Measurements from ENCODE around the gene ADIPOQ.
"Not testable (repeated sequence)": the region's sequence is repeated elsewhere in the genome, so short reads cannot be mapped to it uniquely, and the experiment has no call there.

The ADIPOQ gene

GRCh38 chr3:186870421-186871201 lies 28.1 kb downstream of the ADIPOQ start:
- no peak for DNase-seq (ENCODE audit: low read depth in 2 of 2)

- no peak for DNase-seq (ENCODE audit: low read depth in 2 of 2)
Observed at GRCh38 chr3:186871403-186871924, 29.0 kb downstream of the ADIPOQ start.

- not testable (repeated sequence) for DNase-seq (ENCODE audit: low read depth in 2 of 2)
Observed at GRCh38 chr3:186873796-186874195, 31.3 kb downstream of the ADIPOQ start.

GRCh38 chr3:186874216-186874615 lies 31.7 kb downstream of the ADIPOQ start:
- DNase-seq (ENCODE audit: low read depth in 2 of 2): not testable (repeated sequence)

GRCh38 chr3:186874841-186875240 lies 32.3 kb downstream of the ADIPOQ start:
- not testable (repeated sequence) for DNase-seq (ENCODE audit: low read depth in 2 of 2)

GRCh38 chr3:186875708-186876107 lies 33.2 kb downstream of the ADIPOQ start:
- DNase-seq (ENCODE audit: low read depth in 2 of 2): no peak

- DNase-seq (ENCODE audit: low read depth in 2 of 2): no peak
Observed at GRCh38 chr3:186879781-186880180, 37.3 kb downstream of the ADIPOQ start.

GRCh38 chr3:186880406-186880805 lies 37.9 kb downstream of the ADIPOQ start:
- no peak for DNase-seq (ENCODE audit: low read depth in 2 of 2)

GRCh38 chr3:186882150-186882524 lies 39.6 kb downstream of the ADIPOQ start:
- no peak for DNase-seq (ENCODE audit: low read depth in 2 of 2)

GRCh38 chr3:186882881-186883685 lies 40.6 kb downstream of the ADIPOQ start:
- DNase-seq (ENCODE audit: low read depth in 2 of 2): peak; percentile 30 to 55

GRCh38 chr3:186883686-186884058 lies 41.2 kb downstream of the ADIPOQ start:
- DNase-seq (ENCODE audit: low read depth in 2 of 2): no peak

- DNase-seq (ENCODE audit: low read depth in 2 of 2): not testable (repeated sequence)
Observed at GRCh38 chr3:186884868-186885267, 42.4 kb downstream of the ADIPOQ start.

GRCh38 chr3:186886202-186886981 lies 43.9 kb downstream of the ADIPOQ start:
- no peak for DNase-seq (ENCODE audit: low read depth in 2 of 2)

GRCh38 chr3:186887507-186887938 lies 45.0 kb downstream of the ADIPOQ start:
- not testable (repeated sequence) for DNase-seq (ENCODE audit: low read depth in 2 of 2)

- DNase-seq (ENCODE audit: low read depth in 2 of 2): no peak
Observed at GRCh38 chr3:186888569-186888968, 46.1 kb downstream of the ADIPOQ start.

GRCh38 chr3:186889698-186890097 lies 47.2 kb downstream of the ADIPOQ start:
- not testable (repeated sequence) for DNase-seq (ENCODE audit: low read depth in 2 of 2)

- no peak for DNase-seq (ENCODE audit: low read depth in 2 of 2)
Observed at GRCh38 chr3:186890911-186891310, 48.4 kb downstream of the ADIPOQ start.

GRCh38 chr3:186893071-186893470 lies 50.6 kb downstream of the ADIPOQ start:
- not testable (repeated sequence) for DNase-seq (ENCODE audit: low read depth in 2 of 2)

- DNase-seq (ENCODE audit: low read depth in 2 of 2): no peak
Observed at GRCh38 chr3:186895406-186895805, 52.9 kb downstream of the ADIPOQ start.

- no peak for DNase-seq (ENCODE audit: low read depth in 2 of 2)
Observed at GRCh38 chr3:186896006-186896405, 53.5 kb downstream of the ADIPOQ start.

GRCh38 chr3:186896875-186897274 lies 54.4 kb downstream of the ADIPOQ start:
- DNase-seq (ENCODE audit: low read depth in 2 of 2): no peak
